Neutrophil (primary cell): ENCODE data around the gene SLX9.

Experiments
- H3K27ac ChIP-seq: fragments of 200-600 bp; sonication (generic); 2 replicates; pipeline ENCODE4 v1.5.1; 2016; ENCODE audit warnings: mild to moderate bottlenecking, moderate library complexity
- H3K27me3 ChIP-seq: fragments of 200-600 bp; sonication (generic); 2 replicates; pipeline ENCODE4 v1.6.0; 2016; ENCODE audit warnings: mild to moderate bottlenecking
- H3K36me3 ChIP-seq: fragments of 200-600 bp; sonication (generic); 2 replicates; pipeline ENCODE4 v1.5.1; 2017
- H3K4me1 ChIP-seq, 2 experiments: fragments of 200-600 bp in 1 of 2; sonication (generic) in 1 of 2; 1 replicate in 1 of 2; 2 replicates in 1 of 2; pipeline versions ENCODE4 v1.5.1 to v1.6.1; 2013 to 2016; ENCODE audit warnings: low read depth in 1 of 2, low read length in 1 of 2, mild to moderate bottlenecking in 1 of 2, moderate library complexity in 1 of 2; ENCODE audit not compliant: control insufficient read depth in 1 of 2, insufficient read depth in 1 of 2
- H3K4me3 ChIP-seq, 2 experiments: fragments of 200-600 bp in 1 of 2; sonication (generic) in 1 of 2; 1 replicate in 1 of 2; 2 replicates in 1 of 2; pipeline ENCODE4 v1.5.1; 2013 to 2016; ENCODE audit warnings: low read depth in 1 of 2, low read length in 1 of 2, mild to moderate bottlenecking in 1 of 2, moderate library complexity in 1 of 2
- H3K9me3 ChIP-seq: fragments of 200-600 bp; sonication (generic); 2 replicates; pipeline ENCODE4 v1.5.1; 2016
- CTCF ChIP-seq: fragments of 200-600 bp; sonication (generic); IDR thresholded peaks from 2 replicates; pipeline ENCODE4 v1.5.1; 2016; ENCODE audit warnings: antibody characterized with exemption

SLX9 gene

DNA sequence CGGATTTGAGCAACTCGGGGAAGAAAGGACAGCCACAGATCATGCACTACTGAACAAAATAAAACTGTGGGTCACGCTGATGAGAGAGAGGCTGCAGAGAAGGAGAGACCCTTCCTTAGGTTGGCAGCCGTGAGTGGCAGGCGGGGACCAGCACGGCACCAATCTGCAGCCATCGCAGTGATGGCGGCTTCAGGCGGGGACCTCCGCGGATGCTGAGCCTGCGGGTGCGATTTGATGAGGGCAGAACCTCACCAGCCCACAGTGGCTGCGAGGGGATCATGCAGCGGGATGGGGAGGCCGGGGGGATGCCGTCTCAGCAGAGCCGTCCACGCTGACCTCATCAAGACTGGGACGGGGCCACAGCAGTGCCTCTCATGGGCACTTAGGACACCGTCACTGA is 30.9 kb upstream of the SLX9 start:
- peaks cover 98% of the 10 kb centered on the region in 2 experiments for H3K4me1 ChIP-seq

GRCh38 chr21:44909719-44910118 is 30.1 kb upstream of the SLX9 start:
- Histone ChIP-seq H3K4me1 (peaks cover 96 to 98% of the 10 kb centered on the region in 2 experiments), H3K36me3 (peaks cover 58% of the 10 kb centered on the region), H3K9me3 (no peaks in the 10 kb centered on the region), H3K27ac (peak overlapping the region; percentile 99), H3K4me3 (no peak overlapping the region), H3K27me3 (no peaks in the 10 kb centered on the region)
- no peak for TF ChIP-seq CTCF

More for the DNA sequence above, 30.9 kb upstream of the SLX9 start:
- H3K4me3 ChIP-seq = peak overlapping the region; percentile 39 to 58
- TF ChIP-seq CTCF = no peak
- no peaks in the 10 kb centered on the region for H3K9me3 ChIP-seq
- no peaks in the 10 kb centered on the region for H3K27me3 ChIP-seq
- H3K36me3 ChIP-seq = peaks cover 66% of the 10 kb centered on the region
- H3K27ac ChIP-seq = peak overlapping the region; percentile 99

DNA sequence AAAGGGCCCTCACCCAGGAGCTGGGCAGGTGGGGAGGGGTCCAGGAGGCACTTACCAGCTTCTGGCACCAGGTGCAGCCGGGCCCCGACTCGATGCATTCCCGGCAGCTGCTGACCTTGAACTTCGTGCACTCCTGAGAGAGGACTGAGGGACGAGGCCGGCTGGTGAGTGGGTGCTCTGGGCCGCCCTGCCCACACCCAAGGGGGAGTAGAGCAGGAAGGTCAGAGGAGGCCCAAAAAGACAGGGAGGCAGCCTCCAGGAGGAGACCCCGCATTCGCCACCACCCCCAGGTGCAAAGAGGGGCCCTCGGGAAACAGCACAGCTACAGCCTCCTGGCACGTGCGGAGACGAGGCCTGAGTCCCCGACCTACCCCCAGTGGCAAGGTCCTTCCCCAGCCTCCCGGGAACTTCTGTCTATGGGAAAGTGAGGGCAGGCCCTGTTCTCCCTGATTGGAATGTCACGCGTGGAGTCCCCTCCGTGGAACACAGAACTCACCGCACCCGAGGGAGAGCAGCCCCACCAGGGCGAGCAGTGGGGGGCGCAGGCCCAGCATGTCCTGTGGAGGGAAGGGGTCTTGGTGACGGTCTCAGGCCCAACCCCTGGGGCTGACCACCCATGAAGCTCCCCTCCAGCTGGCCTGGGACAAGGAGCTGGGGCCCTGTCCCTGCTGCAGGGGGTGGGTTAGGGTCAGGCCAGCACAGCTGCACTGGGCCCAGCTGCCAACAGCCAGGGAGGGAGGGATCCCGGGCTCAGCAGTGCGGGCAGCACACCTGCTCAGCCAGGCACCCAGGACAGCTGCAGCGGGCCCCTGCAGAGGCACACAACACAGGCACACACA is 29.4 kb upstream of the SLX9 start:
- H3K4me1 ChIP-seq = peaks cover 96 to 98% of the 10 kb centered on the region in 2 experiments
- TF ChIP-seq CTCF = no peak
- no peaks in the 10 kb centered on the region for H3K27me3 ChIP-seq
- peak overlapping the region; percentile 60 to 69 for H3K4me3 ChIP-seq
- peaks cover 52% of the 10 kb centered on the region for H3K36me3 ChIP-seq
- H3K27ac ChIP-seq = peak overlapping the region; percentile 99
- H3K9me3 ChIP-seq = no peaks in the 10 kb centered on the region

GRCh38 chr21:44911068-44911383 is 28.8 kb upstream of the SLX9 start:
- TF ChIP-seq CTCF = no peak
- peak overlapping the region; percentile 99 for H3K27ac ChIP-seq
- H3K9me3 ChIP-seq = no peaks in the 10 kb centered on the region
- peak overlapping the region; percentile 60 to 69 for H3K4me3 ChIP-seq
- H3K36me3 ChIP-seq = peaks cover 52% of the 10 kb centered on the region
- peaks cover 96 to 98% of the 10 kb centered on the region in 2 experiments for H3K4me1 ChIP-seq
- H3K27me3 ChIP-seq = no peaks in the 10 kb centered on the region

DNA sequence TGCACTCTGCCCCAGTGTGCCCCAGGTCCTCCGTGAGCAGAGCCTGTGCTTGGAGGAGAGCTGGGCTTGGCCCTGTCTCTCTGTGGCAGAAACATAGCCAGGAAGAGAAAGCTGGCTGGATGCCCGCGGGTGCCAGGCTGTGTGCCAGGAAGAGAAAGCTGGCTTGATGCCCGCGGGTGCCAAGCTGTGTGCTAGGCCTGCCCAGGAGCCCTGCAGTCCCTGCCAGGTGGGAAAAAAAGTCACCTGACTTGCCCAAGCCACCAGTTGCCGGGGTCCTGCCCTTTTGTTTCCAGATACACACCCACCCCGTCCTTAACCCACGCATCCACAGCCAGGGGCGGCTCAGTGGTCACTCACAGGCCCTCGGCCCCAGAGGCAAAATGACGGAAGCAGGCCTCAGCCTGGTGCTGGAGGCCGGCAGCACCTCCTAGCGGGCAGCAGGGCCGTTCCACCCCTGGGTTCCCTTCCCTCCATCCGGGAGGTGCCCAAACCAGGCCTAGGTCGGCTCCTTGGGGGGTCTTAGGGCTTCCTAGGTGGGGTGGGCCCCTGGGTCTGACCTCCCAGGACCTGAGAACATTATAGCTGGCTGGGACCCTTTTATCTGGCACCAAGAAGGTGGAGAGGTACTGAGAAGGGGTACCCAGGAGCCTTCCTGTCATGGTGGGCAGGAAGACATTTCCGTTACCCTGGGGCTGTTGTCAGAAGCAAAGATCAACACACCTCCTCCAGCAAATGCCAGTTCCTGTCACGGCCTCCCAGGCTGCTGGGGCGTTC is 28.3 kb upstream of the SLX9 start:
- H3K27ac ChIP-seq = peak overlapping the region; percentile 99
- no peaks in the 10 kb centered on the region for H3K27me3 ChIP-seq
- peaks cover 97 to 98% of the 10 kb centered on the region in 2 experiments for H3K4me1 ChIP-seq

More for the DNA sequence above, 28.3 kb upstream of the SLX9 start:
- Histone ChIP-seq H3K9me3 (no peaks in the 10 kb centered on the region), H3K36me3 (peaks cover 52% of the 10 kb centered on the region), H3K4me3 (peak overlapping the region; percentile 60 to 69)
- peak; percentile 94 for TF ChIP-seq CTCF
